WI38 (cell line): Measurements from ENCODE around the gene LMO1.

ENCODE experiments used
- H3K4me3 ChIP-seq: 2 replicates; pipeline ENCODE4 v1.5.1; 2011; ENCODE audit warnings: low read depth, mild to moderate bottlenecking, control low read depth, low read length
- TF ChIP-seq, protein P1 (sequence below): IDR thresholded peaks from 2 replicates; pipeline ENCODE4 v1.5.1; 2012; ENCODE audit warnings: low read depth, mild to moderate bottlenecking, control low read depth, low read length

LMO1 gene

GRCh38 chr11:8234910-8235309 lies 28.8 kb downstream of the LMO1 start:
- H3K4me3 ChIP-seq, result no peak overlapping the region

DNA sequence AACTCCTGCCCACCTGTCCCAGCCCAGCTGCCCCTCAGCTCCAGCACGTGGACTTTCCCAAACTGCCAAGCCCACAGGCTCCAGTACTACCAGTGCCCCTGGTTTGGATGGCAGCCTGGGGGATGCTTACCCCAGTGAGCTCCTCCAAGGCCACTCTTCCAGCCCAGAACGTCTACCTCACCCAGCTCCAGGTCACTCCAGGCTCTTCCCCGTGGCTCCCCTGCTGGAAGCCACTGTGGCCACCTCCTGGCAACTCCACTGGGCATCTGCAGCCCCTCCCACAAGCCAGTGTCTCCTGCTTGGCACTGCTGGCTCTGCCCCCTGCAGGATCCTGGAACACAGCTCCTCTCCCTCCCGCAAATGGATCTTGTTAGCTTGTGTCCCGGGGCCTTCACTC lies 29.3 kb downstream of the LMO1 start:
- TF ChIP-seq, protein P1, sequence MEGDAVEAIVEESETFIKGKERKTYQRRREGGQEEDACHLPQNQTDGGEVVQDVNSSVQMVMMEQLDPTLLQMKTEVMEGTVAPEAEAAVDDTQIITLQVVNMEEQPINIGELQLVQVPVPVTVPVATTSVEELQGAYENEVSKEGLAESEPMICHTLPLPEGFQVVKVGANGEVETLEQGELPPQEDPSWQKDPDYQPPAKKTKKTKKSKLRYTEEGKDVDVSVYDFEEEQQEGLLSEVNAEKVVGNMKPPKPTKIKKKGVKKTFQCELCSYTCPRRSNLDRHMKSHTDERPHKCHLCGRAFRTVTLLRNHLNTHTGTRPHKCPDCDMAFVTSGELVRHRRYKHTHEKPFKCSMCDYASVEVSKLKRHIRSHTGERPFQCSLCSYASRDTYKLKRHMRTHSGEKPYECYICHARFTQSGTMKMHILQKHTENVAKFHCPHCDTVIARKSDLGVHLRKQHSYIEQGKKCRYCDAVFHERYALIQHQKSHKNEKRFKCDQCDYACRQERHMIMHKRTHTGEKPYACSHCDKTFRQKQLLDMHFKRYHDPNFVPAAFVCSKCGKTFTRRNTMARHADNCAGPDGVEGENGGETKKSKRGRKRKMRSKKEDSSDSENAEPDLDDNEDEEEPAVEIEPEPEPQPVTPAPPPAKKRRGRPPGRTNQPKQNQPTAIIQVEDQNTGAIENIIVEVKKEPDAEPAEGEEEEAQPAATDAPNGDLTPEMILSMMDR, result no peak
- no peak overlapping the region for H3K4me3 ChIP-seq

More at GRCh38 chr11:8234910-8235309, 28.8 kb downstream of the LMO1 start:
- TF ChIP-seq, protein P1, result no peak

- H3K4me3 ChIP-seq, result no peak overlapping the region
- TF ChIP-seq, protein P1, result no peak
Measured at GRCh38 chr11:8233691-8234424, 29.8 kb downstream of the LMO1 start.

DNA sequence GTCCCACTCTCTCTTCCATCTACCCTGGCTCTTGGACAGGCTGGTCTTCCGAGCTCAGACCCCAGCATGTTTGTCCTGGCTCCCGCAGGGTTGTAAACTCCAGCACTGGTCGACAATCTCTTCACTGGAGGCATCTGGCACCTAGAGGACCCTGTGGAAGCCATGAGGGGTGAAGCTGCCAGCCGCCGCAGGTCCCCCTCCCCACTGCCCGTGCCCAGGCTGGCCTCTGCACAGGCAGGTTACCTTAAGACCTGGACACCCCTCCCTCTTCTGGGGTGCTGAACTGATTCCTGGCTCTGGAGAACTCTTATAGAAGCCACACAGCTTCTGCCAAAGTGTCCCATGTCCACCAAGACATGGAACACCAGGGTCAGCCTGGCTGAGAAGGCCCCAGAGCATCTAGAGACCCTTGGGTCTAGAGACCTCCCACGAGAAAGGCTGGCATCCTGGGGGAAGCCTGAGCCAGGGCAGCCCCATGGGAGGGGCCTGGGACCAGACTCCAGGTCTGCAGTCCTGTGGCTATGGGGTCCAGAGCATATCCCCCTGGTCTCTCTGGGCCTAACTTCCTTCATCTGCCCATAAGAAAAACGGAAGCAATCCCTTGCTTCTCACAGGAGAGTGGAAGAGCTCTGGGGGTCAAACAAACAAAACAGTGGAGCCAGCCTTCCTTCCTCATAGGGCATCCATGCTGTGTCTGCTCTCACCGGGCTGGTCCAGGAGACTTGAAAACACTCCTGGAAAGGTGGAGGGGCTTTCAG lies 30.6 kb downstream of the LMO1 start:
- TF ChIP-seq, protein P1, result no peak

GRCh38 chr11:8232414-8232813 lies 31.3 kb downstream of the LMO1 start:
- no peak overlapping the region for H3K4me3 ChIP-seq
- TF ChIP-seq, protein P1, result no peak

More for the DNA sequence above, 30.6 kb downstream of the LMO1 start:
- H3K4me3 ChIP-seq, result no peak overlapping the region

GRCh38 chr11:8231979-8232378 lies 31.7 kb downstream of the LMO1 start:
- TF ChIP-seq, protein P1, result no peak
- no peak overlapping the region for H3K4me3 ChIP-seq
